Naive B cell (primary cell): ENCODE measurements around the gene HMCN2. TPM values are rescaled to one million over a fixed set of nuclear protein-coding genes. Genes with fewer than 3 reads are reported as not detected.
"Not testable (repeated sequence)": the region's sequence is repeated elsewhere in the genome, so short reads cannot be mapped to it uniquely, and the experiment has no call there.

Experiments
- ATAC-seq, 2 donors: fragments of 150-1000 bp; cut with Tn5 transposase; 2 replicates each; pipeline ENCODE4 v1.10.0; 2021; ENCODE audit warnings: low read depth in 2 of 2, mild to moderate bottlenecking in 2 of 2, moderate library complexity in 2 of 2
- DNase-seq: peaks from one replicate; pipeline ENCODE4 v3.0.0; 2022
- H3K27ac Mint-ChIP-seq, 6 donors: one replicate each; pipeline ENCODE4 v1.8.0; 2020 to 2022; ENCODE audit warnings: mild to moderate bottlenecking in 6 of 6, mixed read lengths in 6 of 6, moderate library complexity in 5 of 6, inconsistent platforms in 2 of 6
- H3K27me3 Mint-ChIP-seq, 3 donors: one replicate each; pipeline ENCODE4 v1.8.0; 2021 to 2022; ENCODE audit warnings: mixed read lengths in 3 of 3, mild to moderate bottlenecking in 1 of 3
- H3K36me3 Mint-ChIP-seq, 2 donors: one replicate each; pipeline ENCODE4 v1.8.0; 2020 to 2022; ENCODE audit warnings: mixed read lengths in 2 of 2, inconsistent platforms in 1 of 2, mild to moderate bottlenecking in 1 of 2
- H3K4me1 Mint-ChIP-seq, 3 donors: one replicate each; pipeline ENCODE4 v1.8.0; 2020 to 2022; ENCODE audit warnings: mixed read lengths in 3 of 3, inconsistent platforms in 1 of 3, mild to moderate bottlenecking in 1 of 3, moderate library complexity in 1 of 3
- H3K4me3 Mint-ChIP-seq, 8 donors: one replicate each; pipeline ENCODE4 v1.8.0; 2020 to 2022; ENCODE audit warnings: mild to moderate bottlenecking in 8 of 8, mixed read lengths in 8 of 8, moderate library complexity in 8 of 8, inconsistent platforms in 2 of 8
- H3K9me3 Mint-ChIP-seq, 7 donors: one replicate each; pipeline ENCODE4 v1.8.0; 2020 to 2022; ENCODE audit warnings: mixed read lengths in 7 of 7, mild to moderate bottlenecking in 5 of 7, inconsistent platforms in 2 of 7, moderate library complexity in 1 of 7
- polyA plus RNA-seq, 6 donors: library from polyadenylated mRNA; unstranded; fragments of 300-500 nt; fragmentation: Illumina TruSeq; gene quantifications; one replicate each; pipeline ENCODE4 v1.2.3, GENCODE V29; 2021; ENCODE audit warnings: low read depth in 6 of 6

The HMCN2 gene
- polyA plus RNA-seq, 6 donors from 2014 or later = not detected

DNA sequence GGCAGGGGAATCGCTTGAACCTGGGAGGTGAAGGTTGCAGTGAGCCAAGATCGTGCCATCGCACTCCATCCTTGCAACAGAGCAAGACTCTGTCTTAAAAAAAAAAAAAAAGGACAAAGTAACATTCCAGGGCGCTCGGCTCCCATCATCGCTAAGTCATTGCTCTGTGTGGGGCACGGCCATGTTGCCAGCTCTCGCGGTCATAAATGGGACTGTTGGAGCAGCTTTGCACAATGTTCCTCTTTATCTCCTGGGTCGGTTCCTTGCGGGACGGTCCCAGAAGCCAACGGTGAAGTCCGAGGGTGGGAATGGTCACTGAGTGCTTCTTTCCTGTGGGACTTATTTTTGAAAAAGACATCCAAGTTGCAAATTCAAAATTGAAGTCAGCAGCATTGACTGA, 65.5 kb downstream of the HMCN2 start:
- Mint-ChIP-seq H3K27ac (no peak overlapping the region), H3K27me3 (peaks cover 15 to 77% (median 64%) of the 10 kb centered on the region in 3 donors), H3K36me3 (no peaks in the 10 kb centered on the region), H3K4me1 (peaks cover 0 to 6% (median 4%) of the 10 kb centered on the region in 3 donors), H3K9me3 (peaks cover 0 to 4% (median 0%) of the 10 kb centered on the region in 7 donors), H3K4me3 (no peak overlapping the region)
- no peak for DNase-seq
- ATAC-seq = no peak

DNA sequence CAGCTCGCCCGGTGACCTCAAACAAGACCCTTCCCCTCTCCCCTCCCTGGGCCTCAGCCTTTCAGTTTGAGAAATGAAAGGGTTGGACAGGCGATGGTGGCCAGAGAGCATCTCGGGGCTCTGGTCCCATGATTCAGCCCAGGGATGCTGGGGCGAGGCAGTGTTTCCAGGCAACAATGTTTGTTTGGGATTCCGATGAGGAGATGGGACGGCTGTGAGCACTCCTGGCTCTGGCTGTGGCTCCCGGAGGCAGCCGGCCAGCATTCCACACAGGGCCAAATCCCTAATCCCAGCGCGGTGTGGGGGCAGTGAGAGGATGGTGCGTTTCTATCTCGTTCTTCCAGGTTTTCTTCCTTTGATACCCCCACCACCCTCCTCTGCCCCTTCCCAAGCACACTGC, 66.0 kb downstream of the HMCN2 start:
- ATAC-seq (no peak), DNase-seq (no peak)
- Mint-ChIP-seq H3K27ac (no peak overlapping the region), H3K36me3 (no peaks in the 10 kb centered on the region), H3K27me3 (peaks cover 13 to 74% (median 59%) of the 10 kb centered on the region in 3 donors), H3K4me1 (peaks cover 0 to 6% (median 3%) of the 10 kb centered on the region in 3 donors), H3K9me3 (peaks cover 0 to 4% (median 0%) of the 10 kb centered on the region in 7 donors), H3K4me3 (no peak overlapping the region)

DNA sequence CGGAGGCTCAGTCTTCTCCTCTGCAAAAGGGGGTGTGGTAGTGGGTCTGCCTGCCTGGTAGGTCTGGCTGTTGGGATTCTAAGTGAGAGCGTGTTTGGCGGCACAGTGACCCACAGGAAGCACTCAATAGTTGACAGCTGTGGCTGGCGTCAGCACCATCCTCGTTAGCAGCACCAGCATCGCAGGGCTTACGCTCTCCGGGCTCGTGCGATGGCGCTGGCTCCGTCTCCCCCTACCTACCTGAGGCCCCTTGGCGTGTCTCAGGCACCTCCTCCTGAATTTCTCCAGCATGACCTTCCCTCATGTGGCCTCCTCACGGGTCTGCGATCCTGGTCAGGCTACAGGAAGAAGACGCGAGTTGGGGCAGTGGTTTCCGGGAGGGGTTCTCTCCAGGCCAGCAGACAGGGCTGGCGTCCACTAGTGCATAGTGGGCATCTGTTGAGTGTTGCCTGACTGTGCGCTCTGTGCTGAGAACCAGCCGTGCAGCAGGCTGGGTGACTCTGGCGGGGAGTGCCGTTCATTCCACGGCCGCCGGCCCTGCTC, 66.9 kb downstream of the HMCN2 start:
- no peaks in the 10 kb centered on the region for H3K36me3 Mint-ChIP-seq
- peaks cover 0 to 4% (median 0%) of the 10 kb centered on the region in 7 donors for H3K9me3 Mint-ChIP-seq
- H3K27me3 Mint-ChIP-seq = peaks cover 13 to 69% (median 55%) of the 10 kb centered on the region in 3 donors
- no peak for ATAC-seq
- no peak for DNase-seq
- peaks cover 0 to 6% (median 0%) of the 10 kb centered on the region in 3 donors for H3K4me1 Mint-ChIP-seq
- H3K27ac Mint-ChIP-seq = no peak overlapping the region
- no peak overlapping the region for H3K4me3 Mint-ChIP-seq

DNA sequence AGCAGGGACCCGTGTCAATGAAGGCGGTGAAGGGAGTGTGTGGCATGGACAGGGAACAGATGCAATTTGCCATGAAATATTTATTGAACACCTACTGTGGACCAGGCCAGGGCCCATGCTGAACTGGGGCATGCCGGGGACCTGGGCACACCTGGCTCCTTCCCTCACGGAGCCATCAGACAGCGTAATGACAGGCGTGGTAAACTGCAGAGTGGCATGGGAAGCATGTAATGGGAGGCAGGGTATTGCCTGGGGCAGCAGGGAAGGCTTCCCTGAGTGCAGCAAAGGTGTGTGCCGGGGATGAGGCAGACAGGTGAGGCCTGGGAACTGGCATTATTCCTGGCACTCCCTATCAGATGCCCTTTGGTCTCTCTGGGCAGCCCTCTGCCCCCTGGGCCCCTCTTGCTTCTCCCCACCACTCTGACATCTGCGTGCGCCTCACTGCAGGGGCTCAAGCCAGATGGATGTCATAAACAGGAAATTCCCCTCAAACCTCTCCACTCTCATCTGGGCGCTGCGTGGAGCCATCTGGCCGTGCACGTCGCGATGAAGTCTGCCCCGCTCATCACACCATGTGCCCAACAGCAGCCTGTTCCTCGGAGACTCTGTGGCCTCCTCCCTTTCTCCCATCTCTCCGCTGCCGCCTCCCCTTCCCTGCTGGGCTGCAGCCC, 67.6 kb downstream of the HMCN2 start:
- no peaks in the 10 kb centered on the region for H3K36me3 Mint-ChIP-seq
- H3K9me3 Mint-ChIP-seq = peaks cover 0 to 4% (median 0%) of the 10 kb centered on the region in 7 donors
- no peak overlapping the region for H3K27ac Mint-ChIP-seq
- DNase-seq = no peak
- no peak overlapping the region for H3K4me3 Mint-ChIP-seq
- ATAC-seq = peak in 1 of 2 donors; percentile 25
- H3K4me1 Mint-ChIP-seq = peaks cover 0 to 6% (median 0%) of the 10 kb centered on the region in 3 donors
- peaks cover 13 to 66% (median 50%) of the 10 kb centered on the region in 3 donors for H3K27me3 Mint-ChIP-seq

DNA sequence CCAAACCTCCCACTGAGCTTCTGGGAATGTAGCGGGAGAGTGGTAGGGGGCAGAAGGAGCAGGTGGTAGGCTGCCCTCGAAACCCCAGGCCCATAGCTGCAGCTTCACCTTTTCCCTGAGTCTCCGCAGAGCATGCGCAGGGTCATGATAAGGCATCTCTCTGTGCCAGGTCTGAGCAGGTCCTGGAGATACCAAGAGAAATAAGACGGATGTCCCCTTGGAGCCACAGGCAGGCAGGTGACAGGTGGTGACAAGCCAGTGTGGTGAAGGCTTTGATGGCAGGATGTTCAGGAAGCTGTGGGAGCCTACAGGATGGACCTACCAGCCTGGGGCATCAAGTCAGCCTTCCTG, 68.1 kb downstream of the HMCN2 start:
- H3K27ac Mint-ChIP-seq = no peak overlapping the region
- H3K4me3 Mint-ChIP-seq = no peak overlapping the region
- H3K9me3 Mint-ChIP-seq = peaks cover 0 to 4% (median 0%) of the 10 kb centered on the region in 7 donors
- no peak for ATAC-seq
- peaks cover 8 to 61% (median 45%) of the 10 kb centered on the region in 3 donors for H3K27me3 Mint-ChIP-seq
- DNase-seq = no peak
- no peaks in the 10 kb centered on the region for H3K36me3 Mint-ChIP-seq
- peaks cover 0 to 6% (median 0%) of the 10 kb centered on the region in 3 donors for H3K4me1 Mint-ChIP-seq

DNA sequence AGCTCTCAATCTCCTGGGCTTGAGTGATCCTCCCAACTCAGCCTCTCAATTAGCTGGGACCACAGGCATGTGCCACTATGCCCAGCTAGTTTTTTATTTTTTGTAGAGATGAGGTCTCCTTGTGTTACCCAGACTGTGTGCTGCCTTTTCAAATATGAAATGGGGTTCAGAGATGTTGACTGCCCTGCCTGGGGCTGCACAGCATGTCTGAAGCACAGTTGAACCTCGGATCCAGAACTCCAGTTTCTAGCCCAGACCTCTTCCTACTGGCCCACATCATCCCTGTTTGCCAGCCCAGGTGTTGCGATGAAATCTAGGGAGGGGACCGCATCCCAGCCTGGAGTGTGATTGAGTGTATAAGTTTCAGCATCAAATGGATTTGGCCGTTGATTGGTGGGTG, 69.4 kb downstream of the HMCN2 start:
- Mint-ChIP-seq H3K9me3 (peaks cover 0 to 4% (median 0%) of the 10 kb centered on the region in 7 donors), H3K27me3 (peaks cover 5 to 50% (median 33%) of the 10 kb centered on the region in 3 donors), H3K27ac (no peak overlapping the region), H3K36me3 (no peaks in the 10 kb centered on the region), H3K4me1 (peaks cover 0 to 6% (median 0%) of the 10 kb centered on the region in 3 donors), H3K4me3 (no peak overlapping the region)
- ATAC-seq (no peak), DNase-seq (no peak)

DNA sequence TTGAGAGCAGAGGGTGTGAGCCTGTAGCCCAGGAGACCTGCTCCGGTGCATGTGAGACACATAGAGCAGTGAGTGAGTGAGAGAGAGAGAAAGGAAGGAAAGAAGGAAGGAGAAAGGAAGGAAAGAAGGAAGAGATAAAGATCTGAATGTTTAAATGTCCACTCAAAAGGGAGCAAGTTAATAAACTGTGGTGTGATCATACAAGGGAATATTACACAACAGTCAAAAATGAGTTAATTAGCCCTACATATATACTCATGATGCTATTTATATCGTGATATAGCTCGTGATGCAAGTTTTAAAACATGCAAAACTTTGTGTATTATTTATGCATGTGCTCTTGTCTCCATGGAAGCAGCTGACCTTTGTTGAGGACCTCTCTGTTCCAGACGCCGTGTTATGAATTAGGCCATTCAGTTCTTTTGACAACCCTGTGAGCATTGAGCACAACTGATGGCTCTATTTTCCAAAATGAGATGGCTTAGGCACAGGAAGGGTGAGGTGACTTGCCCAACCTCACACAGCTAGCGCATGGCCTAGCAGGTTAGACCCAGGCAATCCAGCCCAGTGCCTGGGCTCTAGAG, 70.6 kb downstream of the HMCN2 start:
- no peaks in the 10 kb centered on the region for H3K36me3 Mint-ChIP-seq
- peaks cover 5 to 39% (median 23%) of the 10 kb centered on the region in 3 donors for H3K27me3 Mint-ChIP-seq
- DNase-seq = no peak
- peaks cover 0 to 6% (median 0%) of the 10 kb centered on the region in 3 donors for H3K4me1 Mint-ChIP-seq
- H3K9me3 Mint-ChIP-seq = peaks cover 0 to 4% (median 0%) of the 10 kb centered on the region in 7 donors
- ATAC-seq = no peak
- H3K4me3 Mint-ChIP-seq = no peak overlapping the region
- H3K27ac Mint-ChIP-seq = no peak overlapping the region

DNA sequence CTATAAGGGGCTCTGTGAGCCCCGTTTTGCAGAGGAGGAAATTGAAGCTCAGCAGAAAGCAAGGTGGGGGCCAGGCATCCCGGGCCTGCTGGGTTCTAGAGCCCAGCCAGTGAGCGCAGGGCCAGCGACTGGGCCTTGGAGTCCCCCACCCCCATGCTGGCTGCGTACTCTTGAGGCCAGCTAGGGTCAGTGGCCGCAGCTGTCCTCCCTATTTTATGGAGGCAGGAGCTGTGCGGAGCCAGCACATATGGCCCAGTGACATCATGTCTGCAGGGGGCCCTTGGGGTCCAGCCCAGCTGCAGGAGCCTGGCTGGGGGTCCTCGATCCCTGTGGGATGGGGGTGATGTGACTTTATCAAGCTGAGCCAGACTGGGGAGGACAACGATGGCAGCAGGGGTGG, 71.3 kb downstream of the HMCN2 start:
- Mint-ChIP-seq H3K36me3 (no peaks in the 10 kb centered on the region), H3K4me3 (no peak overlapping the region), H3K27ac (no peak overlapping the region), H3K9me3 (peaks cover 0 to 4% (median 0%) of the 10 kb centered on the region in 7 donors), H3K27me3 (peaks cover 5 to 39% (median 23%) of the 10 kb centered on the region in 3 donors), H3K4me1 (peaks cover 0 to 6% (median 0%) of the 10 kb centered on the region in 3 donors)
- DNase-seq (no peak), ATAC-seq (no peak)

DNA sequence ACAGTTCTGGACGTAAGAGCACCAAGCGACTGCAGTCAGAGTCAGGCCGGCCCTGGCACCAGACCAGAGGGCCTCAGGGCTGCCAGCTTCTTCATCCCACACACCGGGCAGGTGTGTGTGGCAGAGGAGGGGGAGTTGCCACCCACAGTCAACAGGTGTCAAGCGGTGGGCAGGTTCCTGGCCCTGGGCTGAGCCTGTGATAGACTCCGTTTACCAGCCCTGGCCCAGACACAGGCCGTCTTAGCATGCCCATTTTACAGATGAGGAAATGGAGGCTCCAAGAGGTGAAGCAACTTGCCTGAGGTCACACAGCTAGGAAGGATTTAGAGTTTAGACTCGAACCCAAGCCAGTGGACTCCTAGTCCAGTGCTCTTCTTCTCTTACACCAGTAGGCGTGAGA, 71.8 kb downstream of the HMCN2 start:
- H3K4me1 Mint-ChIP-seq = peaks cover 0 to 6% (median 0%) of the 10 kb centered on the region in 3 donors
- DNase-seq (no peak), ATAC-seq (no peak)
- no peak overlapping the region for H3K4me3 Mint-ChIP-seq
- H3K9me3 Mint-ChIP-seq = peaks cover 0 to 4% (median 0%) of the 10 kb centered on the region in 7 donors
- no peak overlapping the region for H3K27ac Mint-ChIP-seq
- H3K36me3 Mint-ChIP-seq = no peaks in the 10 kb centered on the region
- H3K27me3 Mint-ChIP-seq = peaks cover 3 to 39% (median 23%) of the 10 kb centered on the region in 3 donors

DNA sequence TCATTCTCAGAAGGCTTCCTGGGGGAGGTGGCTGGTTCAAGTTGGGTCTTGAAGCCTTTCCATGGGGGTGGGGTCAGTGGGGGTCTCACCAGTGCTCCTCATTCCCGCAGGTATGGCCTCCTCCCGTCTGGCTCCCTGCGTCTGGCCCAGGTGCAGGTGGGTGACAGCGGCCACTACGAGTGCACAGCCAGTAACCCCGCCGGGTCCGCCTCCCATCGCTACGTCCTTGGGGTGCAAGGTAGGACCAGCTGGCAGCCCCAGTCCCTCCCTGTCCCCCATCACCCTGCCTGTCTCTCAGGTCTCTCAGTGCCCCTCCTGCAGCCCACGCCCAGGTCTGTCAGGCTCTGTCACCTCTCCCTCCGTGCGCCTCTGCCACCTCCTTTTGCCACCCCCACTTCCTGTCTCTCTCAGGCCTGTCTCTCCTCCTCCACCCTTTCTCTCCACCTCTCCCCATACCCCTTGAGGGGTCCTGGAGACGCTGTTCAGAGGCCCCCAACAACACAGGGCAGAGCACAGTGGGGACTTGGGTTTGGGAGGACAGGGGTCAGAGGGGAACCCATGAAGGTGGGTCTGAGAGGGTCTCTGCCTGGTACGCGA, 72.3 kb downstream of the HMCN2 start:
- peaks cover 0 to 34% (median 23%) of the 10 kb centered on the region in 3 donors for H3K27me3 Mint-ChIP-seq
- peak overlapping the region in 1 of 6 donors; percentile 16 for H3K27ac Mint-ChIP-seq
- ATAC-seq (no peak), DNase-seq (no peak)
- peaks cover 0 to 6% (median 0%) of the 10 kb centered on the region in 3 donors for H3K4me1 Mint-ChIP-seq
- H3K9me3 Mint-ChIP-seq = peaks cover 0 to 4% (median 0%) of the 10 kb centered on the region in 7 donors
- no peak overlapping the region for H3K4me3 Mint-ChIP-seq
- no peaks in the 10 kb centered on the region for H3K36me3 Mint-ChIP-seq

DNA sequence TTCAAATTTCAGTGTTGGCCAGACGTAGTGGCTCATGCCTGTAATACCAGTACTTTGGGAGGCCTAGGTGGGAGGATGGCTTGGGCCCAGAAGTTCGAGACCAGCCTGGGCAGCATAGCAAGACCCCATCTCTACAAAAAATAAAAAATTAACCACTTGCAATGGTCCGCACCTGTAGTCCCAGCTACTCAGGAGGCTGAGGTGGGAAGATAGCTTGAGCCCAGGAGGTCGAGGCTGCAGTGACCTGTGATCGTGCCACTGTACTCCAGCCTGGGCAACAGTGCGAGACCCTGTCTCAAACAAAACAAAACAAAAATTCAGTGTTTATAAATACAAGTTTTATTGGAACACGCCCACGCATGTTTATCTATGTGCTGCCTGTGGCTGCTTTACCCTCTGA, 73.3 kb downstream of the HMCN2 start:
- H3K27me3 Mint-ChIP-seq = peaks cover 0 to 23% (median 17%) of the 10 kb centered on the region in 3 donors
- not testable (repeated sequence) for DNase-seq, H3K4me3 Mint-ChIP-seq, H3K4me1 Mint-ChIP-seq, ATAC-seq, H3K27ac Mint-ChIP-seq, H3K36me3 Mint-ChIP-seq, H3K9me3 Mint-ChIP-seq

DNA sequence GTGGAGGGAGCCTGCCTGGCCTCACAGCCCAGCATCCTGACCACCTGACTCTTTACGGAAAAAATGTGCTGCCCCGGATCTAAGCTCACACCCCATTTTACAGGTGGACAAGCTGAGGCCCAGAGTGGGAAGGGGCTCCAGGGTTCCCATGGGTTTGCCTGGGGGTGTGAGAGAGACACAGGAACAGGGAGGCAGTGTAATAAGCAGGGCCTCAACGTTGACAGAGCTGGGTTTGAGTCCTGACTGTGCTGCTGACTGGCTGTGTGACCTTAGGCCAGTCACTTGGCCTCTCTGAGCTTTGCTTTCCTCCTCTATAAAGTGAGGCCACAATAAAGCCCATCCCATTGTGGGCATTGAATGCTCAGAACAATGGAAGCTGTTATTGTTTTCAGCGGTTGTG, 73.7 kb downstream of the HMCN2 start:
- Mint-ChIP-seq H3K36me3 (no peaks in the 10 kb centered on the region), H3K4me3 (no peak overlapping the region), H3K27ac (no peak overlapping the region), H3K9me3 (peaks cover 0 to 4% (median 0%) of the 10 kb centered on the region in 7 donors), H3K27me3 (peaks cover 0 to 19% (median 13%) of the 10 kb centered on the region in 3 donors), H3K4me1 (no peaks in the 10 kb centered on the region)
- no peak for DNase-seq
- no peak for ATAC-seq

DNA sequence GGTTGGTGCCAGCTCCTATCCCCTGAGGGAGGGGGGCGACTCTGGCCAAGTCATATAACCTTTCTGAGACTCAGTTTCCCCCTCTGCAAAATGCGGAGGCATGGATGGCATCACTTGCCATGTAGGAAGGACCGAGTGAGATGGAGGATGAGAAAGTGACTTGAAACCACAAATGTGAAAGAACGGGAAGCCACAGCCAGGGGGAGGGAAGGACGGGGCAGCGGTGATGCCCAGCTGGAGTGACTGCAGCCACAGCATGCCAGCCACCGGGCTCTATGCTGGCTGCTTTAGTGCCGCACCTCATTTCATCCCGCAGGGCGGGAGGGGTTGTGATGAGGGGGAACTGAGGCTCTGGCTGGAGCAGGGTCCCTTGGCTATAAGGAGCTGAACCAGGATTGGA, 74.5 kb downstream of the HMCN2 start:
- H3K4me1 Mint-ChIP-seq = no peaks in the 10 kb centered on the region
- DNase-seq (no peak), ATAC-seq (no peak)
- H3K27ac Mint-ChIP-seq = no peak overlapping the region
- peaks cover 0 to 12% (median 10%) of the 10 kb centered on the region in 3 donors for H3K27me3 Mint-ChIP-seq
- H3K9me3 Mint-ChIP-seq = peaks cover 0 to 4% (median 0%) of the 10 kb centered on the region in 7 donors
- no peak overlapping the region for H3K4me3 Mint-ChIP-seq
- no peaks in the 10 kb centered on the region for H3K36me3 Mint-ChIP-seq
